Measurements from ENCODE around the gene RIN3.
"Not testable (repeated sequence)": the region's sequence is repeated elsewhere in the genome, so short reads cannot be mapped to it uniquely, and the experiment has no call there.

The RIN3 gene

DNA sequence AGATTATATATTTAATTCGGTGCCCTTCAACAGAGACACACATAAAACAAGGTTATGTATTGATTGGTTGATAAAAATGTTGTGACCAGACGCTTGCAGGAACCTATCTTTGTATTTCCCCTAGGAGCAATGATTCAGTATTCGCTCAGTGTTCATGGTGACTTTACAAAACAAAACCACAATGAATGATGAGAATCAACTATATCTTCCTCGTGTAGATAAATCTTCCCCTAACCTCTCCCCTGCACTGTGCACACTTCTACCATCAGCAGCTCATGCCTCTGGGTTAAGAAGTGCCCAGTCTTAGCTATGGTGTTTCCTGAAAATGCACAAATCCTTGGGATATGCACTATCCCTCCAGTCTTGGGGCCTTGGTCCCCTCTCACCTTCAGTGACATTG, 16.3 kb downstream of the RIN3 start:
- H3K4me3 ChIP-seq (ENCODE audit: low read depth, low read length) = no peak overlapping the region
- CTCF ChIA-PET = no interaction called here
- TF ChIP-seq, protein P1, sequence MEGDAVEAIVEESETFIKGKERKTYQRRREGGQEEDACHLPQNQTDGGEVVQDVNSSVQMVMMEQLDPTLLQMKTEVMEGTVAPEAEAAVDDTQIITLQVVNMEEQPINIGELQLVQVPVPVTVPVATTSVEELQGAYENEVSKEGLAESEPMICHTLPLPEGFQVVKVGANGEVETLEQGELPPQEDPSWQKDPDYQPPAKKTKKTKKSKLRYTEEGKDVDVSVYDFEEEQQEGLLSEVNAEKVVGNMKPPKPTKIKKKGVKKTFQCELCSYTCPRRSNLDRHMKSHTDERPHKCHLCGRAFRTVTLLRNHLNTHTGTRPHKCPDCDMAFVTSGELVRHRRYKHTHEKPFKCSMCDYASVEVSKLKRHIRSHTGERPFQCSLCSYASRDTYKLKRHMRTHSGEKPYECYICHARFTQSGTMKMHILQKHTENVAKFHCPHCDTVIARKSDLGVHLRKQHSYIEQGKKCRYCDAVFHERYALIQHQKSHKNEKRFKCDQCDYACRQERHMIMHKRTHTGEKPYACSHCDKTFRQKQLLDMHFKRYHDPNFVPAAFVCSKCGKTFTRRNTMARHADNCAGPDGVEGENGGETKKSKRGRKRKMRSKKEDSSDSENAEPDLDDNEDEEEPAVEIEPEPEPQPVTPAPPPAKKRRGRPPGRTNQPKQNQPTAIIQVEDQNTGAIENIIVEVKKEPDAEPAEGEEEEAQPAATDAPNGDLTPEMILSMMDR (IDR thresholded peaks at IDR 0.05; ENCODE audit: insufficient read depth, low read length, missing control alignments) = no peak
- DNase-seq (ENCODE audit: low read depth, low spot score) = no peak
- POLR2A ChIA-PET = no interaction called here

DNA sequence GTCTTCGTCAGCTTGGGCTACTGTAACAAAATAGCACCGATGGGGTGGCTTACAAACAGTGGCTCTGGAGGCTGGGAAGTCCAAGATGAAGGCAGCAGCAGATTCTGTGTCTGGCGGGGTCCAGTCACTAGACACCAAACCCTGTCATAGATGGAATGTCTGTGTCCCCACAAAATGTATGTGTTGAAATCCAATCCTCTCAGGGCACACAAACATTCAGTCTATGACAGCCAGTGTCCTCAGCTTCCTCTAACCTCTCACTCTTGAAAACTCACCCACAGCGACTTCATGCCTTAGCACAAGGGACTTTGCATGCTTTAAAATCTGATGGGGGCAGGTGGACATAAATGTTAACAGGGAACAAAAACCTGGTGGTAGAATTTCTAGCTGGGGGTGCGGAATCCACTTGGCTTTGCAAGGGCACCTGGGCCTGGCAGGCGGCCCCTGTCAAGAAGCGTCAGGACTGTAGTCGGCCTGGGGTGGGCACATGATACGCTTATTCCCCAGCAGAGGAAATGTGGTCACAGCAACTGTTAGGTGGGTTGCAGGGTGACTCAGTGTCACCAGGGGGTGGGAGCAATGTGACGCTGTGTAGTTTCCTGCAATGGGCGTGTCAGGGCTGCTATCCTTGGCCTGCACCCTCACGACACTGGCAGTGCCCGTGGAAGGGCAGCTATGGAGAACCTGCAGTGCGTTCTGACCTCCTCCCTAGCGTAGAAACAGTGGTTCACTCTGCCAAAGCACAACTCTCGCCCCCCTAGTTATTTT, 17.7 kb downstream of the RIN3 start:
- ChIA-PET POLR2A (no interaction called here), CTCF (interaction anchor here (1.2 kb wide), 1 partner anchor 155 kb away, joined by 4 read pairs; no protein-coding TSS in a partner anchor)

DNA sequence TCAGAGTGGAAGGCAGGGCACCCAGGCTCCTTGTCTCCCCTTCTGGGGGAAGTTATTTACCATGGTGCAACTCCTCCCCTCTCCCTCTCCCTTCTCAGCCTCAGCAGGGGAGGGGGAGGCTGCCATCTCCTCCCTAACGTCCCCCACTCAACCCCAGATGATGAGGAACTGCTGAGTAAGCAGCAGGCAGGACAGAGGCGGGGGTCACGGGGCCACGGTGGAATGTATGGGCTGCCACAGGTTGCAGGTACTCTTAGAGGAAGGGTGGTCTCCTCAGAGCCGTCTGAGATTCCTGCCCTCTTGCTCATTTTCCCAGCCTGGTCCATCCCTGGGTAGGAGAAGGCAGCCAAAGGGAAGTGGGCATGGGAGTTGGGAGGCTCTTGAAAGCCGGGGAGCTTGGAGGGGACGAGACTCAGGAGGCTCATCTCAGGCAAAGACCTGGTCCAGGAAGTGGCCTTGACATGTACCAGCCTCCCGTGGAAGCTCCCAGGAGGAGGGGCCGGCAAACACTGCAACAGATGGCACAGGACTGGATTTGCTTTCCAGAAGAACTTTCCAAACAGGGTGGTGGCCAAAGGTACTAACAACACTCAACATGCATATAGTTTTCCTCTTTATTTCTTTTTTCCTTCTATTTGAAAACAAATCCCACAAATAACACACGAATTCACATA, 19.0 kb downstream of the RIN3 start:
- TF ChIP-seq, protein P1 (IDR thresholded peaks at IDR 0.05; ENCODE audit: insufficient read depth, low read length, missing control alignments) = no peak
- ChIA-PET CTCF (interaction anchor here (1.2 kb wide), 1 partner anchor 154 kb away, joined by 4 read pairs; no protein-coding TSS in a partner anchor), POLR2A (no interaction called here)
- H3K4me3 ChIP-seq (ENCODE audit: low read depth, low read length) = no peak overlapping the region
- DNase-seq (ENCODE audit: low read depth, low spot score) = no peak

More for the DNA sequence above, 17.7 kb downstream of the RIN3 start:
- H3K4me3 ChIP-seq (ENCODE audit: low read depth, low read length) = no peak overlapping the region
- TF ChIP-seq, protein P1 (IDR thresholded peaks at IDR 0.05; ENCODE audit: insufficient read depth, low read length, missing control alignments) = no peak
- DNase-seq (ENCODE audit: low read depth, low spot score) = no peak

DNA sequence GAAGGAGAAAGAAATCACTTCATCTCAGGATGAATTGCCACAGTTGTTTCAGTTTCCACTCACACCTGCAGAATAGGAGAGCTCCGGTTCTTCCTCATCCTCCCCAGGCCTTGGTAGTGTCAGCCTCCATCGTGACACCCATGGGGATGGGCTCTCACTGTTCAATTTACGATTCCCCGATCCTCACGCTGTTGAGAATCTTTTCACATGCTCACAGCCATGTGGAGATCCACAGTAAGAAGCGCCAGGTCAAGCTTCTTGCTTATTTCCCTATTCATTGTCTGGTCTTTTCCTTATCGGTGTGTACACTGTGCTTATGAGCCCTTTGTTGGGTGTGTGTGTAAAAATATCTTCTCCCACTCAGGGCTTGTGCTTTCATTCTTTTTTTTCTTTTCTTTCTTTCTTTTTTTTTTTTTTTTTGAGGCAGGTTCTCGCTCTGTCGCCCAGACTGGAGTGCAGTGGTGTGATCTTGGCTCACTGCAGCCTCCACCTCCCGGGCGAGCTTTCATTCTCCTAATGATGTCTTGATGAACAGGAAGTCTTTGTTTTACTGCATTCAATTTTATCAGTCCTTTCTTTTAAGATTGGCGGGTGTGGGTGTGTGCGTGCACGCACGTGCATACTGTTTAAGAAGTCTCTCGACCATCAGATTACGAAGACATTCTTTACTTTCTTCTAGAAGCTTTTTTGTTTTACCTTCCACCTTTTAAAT, 21.5 kb downstream of the RIN3 start:
- POLR2A ChIA-PET = interaction anchor here (0.7 kb wide), 1 partner anchor 158 kb away, joined by 3 read pairs; no protein-coding TSS in a partner anchor
- no peak for DNase-seq (ENCODE audit: low read depth, low spot score)
- CTCF ChIA-PET = interaction anchor here (0.9 kb wide), 1 partner anchor 34 kb away, joined by 3 read pairs; no protein-coding TSS in a partner anchor
- TF ChIP-seq, protein P1 (IDR thresholded peaks at IDR 0.05; ENCODE audit: insufficient read depth, low read length, missing control alignments) = no peak
- no peak overlapping the region for H3K4me3 ChIP-seq (ENCODE audit: low read depth, low read length)

DNA sequence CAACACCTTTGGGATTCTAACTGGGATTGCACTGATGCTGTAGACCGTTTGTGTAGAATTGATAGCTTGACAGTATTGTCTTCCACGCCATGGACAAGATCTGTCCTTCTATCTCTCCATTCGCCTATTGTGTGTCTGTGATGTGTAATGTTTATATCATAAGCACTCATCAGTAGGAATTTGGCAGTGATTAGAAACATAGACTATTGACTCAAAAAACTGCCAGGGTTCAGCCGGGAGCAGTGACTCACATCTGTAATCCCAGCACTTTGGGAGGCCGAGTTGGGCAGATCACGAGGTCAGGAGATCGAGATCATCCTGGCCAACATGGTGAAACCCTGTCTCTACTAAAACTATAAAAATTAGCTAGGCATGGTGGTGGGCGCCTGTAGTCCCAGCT, 22.6 kb downstream of the RIN3 start:
- peak; percentile 37 for DNase-seq (ENCODE audit: low read depth, low spot score)
- CTCF ChIA-PET; H3K4me3 ChIP-seq (ENCODE audit: low read depth, low read length): not testable (repeated sequence)
- POLR2A ChIA-PET = interaction anchor here (0.6 kb wide), 1 partner anchor 417 kb away, joined by 3 read pairs; no protein-coding TSS in a partner anchor

DNA sequence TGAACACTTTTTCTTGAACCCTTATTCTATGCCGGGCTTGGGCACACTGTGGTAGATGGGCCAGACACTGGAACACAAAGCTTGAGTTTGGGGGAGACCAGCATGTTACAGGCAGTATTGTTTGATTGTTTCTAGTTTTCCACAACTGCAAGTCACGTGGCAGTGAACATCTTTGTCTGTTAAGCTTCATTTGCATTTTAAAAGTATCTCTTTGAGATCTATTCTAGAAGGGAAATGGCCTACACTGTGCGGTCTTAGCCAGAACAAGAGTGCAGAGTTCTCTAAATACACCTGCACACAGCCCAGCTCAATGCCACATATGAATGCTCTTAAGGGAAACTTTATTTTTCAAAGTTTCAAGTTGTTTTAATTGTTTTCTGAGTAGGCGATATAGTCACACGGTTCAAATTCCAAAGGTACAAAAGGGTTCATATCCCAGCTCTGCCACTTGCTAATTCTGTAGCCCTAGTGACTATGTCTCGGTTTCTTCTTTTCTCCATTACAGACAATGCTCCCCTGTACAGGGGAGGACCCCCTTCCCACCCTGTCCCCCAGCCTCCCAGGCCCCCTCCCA, 24.9 kb downstream of the RIN3 start:
- no peak for DNase-seq (ENCODE audit: low read depth, low spot score)
- H3K4me3 ChIP-seq (ENCODE audit: low read depth, low read length) = no peak overlapping the region
- CTCF ChIA-PET = interaction anchor here (1.2 to 1.7 kb wide), 2 partner anchors 34 to 143 kb away, joined by 4 to 5 read pairs; no protein-coding TSS in a partner anchor
- TF ChIP-seq, protein P1 (IDR thresholded peaks at IDR 0.05; ENCODE audit: insufficient read depth, low read length, missing control alignments) = no peak
- POLR2A ChIA-PET = no interaction called here
